IPS DF 6.9 (cell line): ENCODE measurements around the gene FBXO36.

ENCODE experiments used
- DNase-seq: peaks from one replicate; pipeline ENCODE4 v3.0.0-alpha.2; 2013; ENCODE audit warnings: low read depth, low spot score
- H3K27ac ChIP-seq: one replicate; pipeline ENCODE4 v1.5.1; 2013; ENCODE audit warnings: low read length, control low read depth
- H3K27me3 ChIP-seq: 2 replicates; pipeline ENCODE4 v1.6.1; 2013; ENCODE audit warnings: mild to moderate bottlenecking, low read length; ENCODE audit not compliant: control insufficient read depth, insufficient read depth
- H3K36me3 ChIP-seq: 2 replicates; pipeline ENCODE4 v1.6.1; 2013; ENCODE audit warnings: low read length; ENCODE audit not compliant: control insufficient read depth, insufficient read depth
- H3K4me1 ChIP-seq: 2 replicates; pipeline ENCODE4 v1.6.1; 2013; ENCODE audit warnings: low read length; ENCODE audit not compliant: control insufficient read depth, insufficient read depth
- H3K4me3 ChIP-seq: 2 replicates; pipeline ENCODE4 v1.5.1; 2013; ENCODE audit warnings: mild to moderate bottlenecking, low read length
- H3K9me3 ChIP-seq: 2 replicates; pipeline ENCODE4 v1.6.1; 2013; ENCODE audit warnings: low read length, inconsistent platforms; ENCODE audit not compliant: control insufficient read depth, insufficient read depth
- WGBS: extraction: QIAGEN DNeasy Blood & Tissue Kit; methylation state at CpG from one replicate; pipeline ENCODE4 v1.1.7; 2013; ENCODE audit warnings: mixed read lengths, missing lambda C conversion rate; ENCODE audit not compliant: insufficient read length, insufficient coverage; 5-methylcytosine and 5-hydroxymethylcytosine counted together

FBXO36 gene

GRCh38 chr2:230046491-230046890, 124.2 kb downstream of the FBXO36 start:
- H3K36me3 ChIP-seq: no peaks in the 10 kb centered on the region
- H3K27me3 ChIP-seq: no peaks in the 10 kb centered on the region
- H3K27ac ChIP-seq: no peak overlapping the region
- no peaks in the 10 kb centered on the region; the same call in 1 of the 2 replicates for H3K4me1 ChIP-seq
- H3K9me3 ChIP-seq: no peaks in the 10 kb centered on the region
- no peak overlapping the region for H3K4me3 ChIP-seq
- no peak for DNase-seq
- no CpG with 5 or more reads among the region's 16 CpGs for WGBS

DNA sequence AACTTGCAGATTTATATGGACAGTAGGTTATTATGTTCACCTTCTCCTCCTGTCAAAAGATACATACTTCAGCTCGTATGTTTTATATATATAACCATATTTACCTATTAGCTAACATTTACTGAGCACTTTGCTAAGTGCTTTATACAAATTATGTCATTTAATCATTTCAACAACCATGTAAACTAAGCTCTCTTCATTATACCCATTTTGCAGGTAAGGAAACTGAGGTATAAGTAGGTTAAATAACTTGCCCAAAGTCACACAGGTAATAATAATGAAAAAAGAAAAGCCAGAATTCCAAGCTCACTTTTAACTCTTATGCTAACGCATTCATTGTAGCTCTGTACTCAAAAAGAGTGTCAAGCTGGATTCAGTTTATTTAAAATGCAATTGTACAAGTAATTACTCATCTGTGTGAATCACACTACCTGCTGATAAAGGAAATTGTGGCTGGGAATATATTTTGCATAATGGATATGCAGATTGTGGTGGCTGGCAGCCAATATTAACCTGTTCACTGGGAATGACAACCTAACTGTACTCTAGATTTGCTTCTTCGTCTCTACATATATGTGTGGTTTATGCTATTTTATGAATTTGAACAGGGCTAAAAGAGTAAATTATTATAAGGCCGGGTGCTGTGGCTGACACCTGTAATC, 125.8 kb downstream of the FBXO36 start:
- Histone ChIP-seq H3K4me3 (no peak overlapping the region), H3K36me3 (no peaks in the 10 kb centered on the region), H3K27ac (no peak overlapping the region), H3K9me3 (no peaks in the 10 kb centered on the region), H3K27me3 (no peaks in the 10 kb centered on the region), H3K4me1 (no peaks in the 10 kb centered on the region; the same call in 1 of the 2 replicates)
- no peak for DNase-seq
- WGBS: no CpG with 5 or more reads among the region's 4 CpGs

GRCh38 chr2:230050136-230050535, 127.8 kb downstream of the FBXO36 start:
- Histone ChIP-seq H3K4me3 (no peak overlapping the region), H3K36me3 (no peaks in the 10 kb centered on the region), H3K9me3 (no peaks in the 10 kb centered on the region), H3K27ac (no peak overlapping the region), H3K4me1 (no peaks in the 10 kb centered on the region; the same call in 1 of the 2 replicates), H3K27me3 (no peaks in the 10 kb centered on the region)
- WGBS: no CpG with 5 or more reads among the region's 3 CpGs
- no peak for DNase-seq

GRCh38 chr2:230052299-230052698, 130.0 kb downstream of the FBXO36 start:
- Histone ChIP-seq H3K9me3 (no peaks in the 10 kb centered on the region), H3K27ac (no peak overlapping the region), H3K36me3 (no peaks in the 10 kb centered on the region), H3K27me3 (no peaks in the 10 kb centered on the region), H3K4me1 (no peaks in the 10 kb centered on the region), H3K4me3 (no peak overlapping the region)
- DNase-seq: no peak
- WGBS: no CpG with 5 or more reads among the region's 2 CpGs

DNA sequence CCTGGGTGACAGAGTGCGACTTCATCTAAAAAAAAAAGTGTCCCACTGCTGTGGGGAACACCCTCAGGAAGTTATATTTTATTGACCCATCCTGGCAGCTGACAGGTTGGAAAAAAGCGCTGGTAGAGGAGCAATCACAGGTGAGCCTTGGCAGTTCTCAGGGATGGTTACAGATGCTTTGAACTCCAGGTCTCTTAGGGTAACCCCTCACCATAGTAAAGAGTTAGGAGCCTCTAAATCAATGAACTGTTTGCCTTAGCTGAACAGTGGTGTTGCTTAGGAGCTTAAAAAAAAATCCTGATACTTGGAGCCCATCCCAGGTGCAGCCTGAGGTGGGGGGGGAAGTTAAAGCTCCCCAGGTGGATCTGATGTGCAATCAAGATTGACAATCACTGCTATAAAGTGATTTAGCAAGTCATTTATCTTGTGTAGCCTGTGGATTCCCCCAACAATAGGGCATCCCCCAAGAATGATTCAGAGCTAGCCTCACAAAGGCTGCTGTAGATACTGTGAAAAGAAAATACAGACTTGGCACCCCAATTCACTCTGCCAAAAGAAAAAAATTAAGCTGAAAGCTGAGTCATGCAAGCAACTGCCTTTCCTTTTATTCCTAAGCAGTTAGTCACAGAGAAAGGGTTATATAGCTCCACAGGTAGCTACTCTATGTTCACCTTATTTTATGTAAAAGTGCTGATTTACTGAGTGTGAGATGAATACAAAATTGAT, 131.6 kb downstream of the FBXO36 start:
- Histone ChIP-seq H3K27ac (no peak overlapping the region), H3K4me3 (no peak overlapping the region), H3K4me1 (no peaks in the 10 kb centered on the region), H3K36me3 (no peaks in the 10 kb centered on the region), H3K9me3 (no peaks in the 10 kb centered on the region), H3K27me3 (no peaks in the 10 kb centered on the region)
- no peak for DNase-seq
- no CpG with 5 or more reads among the region's 2 CpGs for WGBS

DNA sequence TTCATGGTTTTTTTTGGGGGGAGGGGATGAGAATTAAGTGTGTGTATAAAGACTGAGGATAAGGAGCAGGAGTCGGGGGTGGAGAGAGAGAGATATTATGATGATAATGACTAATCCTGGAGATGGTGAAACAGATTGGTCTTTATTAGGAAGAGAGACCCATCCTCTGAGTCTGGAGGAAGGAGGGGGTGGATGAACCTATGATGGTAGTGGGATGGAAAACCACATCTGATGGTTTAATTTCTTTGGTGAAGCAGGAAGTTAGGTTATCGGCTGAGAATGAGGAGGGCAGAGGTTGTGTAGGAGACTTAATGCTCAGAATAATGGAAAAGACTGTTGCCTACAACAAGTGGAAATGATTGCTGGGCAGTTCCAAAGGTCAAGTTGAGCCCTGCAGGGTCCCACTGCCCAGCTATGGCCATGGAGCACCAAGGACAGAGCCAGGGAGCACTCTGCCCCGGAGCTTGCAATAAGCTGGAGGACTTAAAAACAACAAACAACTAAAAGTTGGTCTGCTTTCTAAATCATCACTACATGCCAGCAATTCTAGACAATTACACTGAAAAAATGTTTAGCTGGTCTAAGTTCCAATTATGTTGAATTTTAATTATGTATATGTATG, 138.5 kb downstream of the FBXO36 start:
- WGBS: 100% methylated on average over 1 of the region's 3 CpGs
- Histone ChIP-seq H3K27me3 (no peaks in the 10 kb centered on the region), H3K9me3 (no peaks in the 10 kb centered on the region), H3K4me1 (no peaks in the 10 kb centered on the region), H3K36me3 (no peaks in the 10 kb centered on the region), H3K27ac (no peak overlapping the region), H3K4me3 (no peak overlapping the region)
- no peak for DNase-seq
